ENCODE measurements around the gene DOCK8. TPM values are rescaled to one million over a fixed set of nuclear protein-coding genes. Genes with fewer than 3 reads are reported as not detected.

Gene DOCK8
- total RNA-seq, 1 experiment from 2014 or later = 1.4 TPM

DNA sequence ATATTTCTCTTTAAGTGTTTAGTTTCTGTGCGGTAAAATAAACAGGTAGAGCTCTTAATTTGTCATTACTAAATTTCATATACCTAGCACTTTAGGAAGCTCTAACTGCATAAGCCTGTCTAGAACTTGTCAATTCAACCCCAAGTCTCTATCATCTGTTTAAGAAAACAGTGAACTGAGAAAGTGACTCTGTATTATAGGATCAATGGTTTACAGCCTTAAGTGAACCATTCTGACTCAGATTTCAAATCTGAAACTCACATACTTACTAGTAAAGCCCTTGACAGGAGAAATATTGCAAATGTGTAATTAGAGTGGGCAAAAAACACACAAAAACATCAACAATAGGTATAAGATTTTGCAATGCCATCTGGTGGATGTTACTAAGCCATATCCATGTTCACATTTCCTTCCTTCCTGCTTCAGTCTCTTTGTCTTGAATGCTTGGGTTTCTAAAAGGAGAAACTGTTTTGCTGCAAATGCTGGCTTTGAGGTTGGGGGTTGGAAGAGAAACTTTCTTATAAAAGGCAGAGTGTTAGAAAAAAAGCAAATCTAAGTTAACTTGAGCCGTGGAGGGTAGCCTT is 101.8 kb downstream of the DOCK8 start:
- no peak overlapping the region for H3K9ac ChIP-seq (ENCODE audit: extremely low read depth, insufficient read length, low read length)
- WGBS (ENCODE audit: extremely low coverage, insufficient read length, low lambda C conversion rate) = no CpG with 5 or more reads among the region's 2 CpGs
- H3K4me2 ChIP-seq (ENCODE audit: insufficient read depth, insufficient read length, low read length) = no peak overlapping the region
- H2AFZ ChIP-seq (ENCODE audit: low read length) = no peak overlapping the region
- no peak overlapping the region for H2BK120ac ChIP-seq (ENCODE audit: low read depth, low read length, poor library complexity, severe bottlenecking)
- H4K5ac ChIP-seq (ENCODE audit: insufficient read length, low read depth, low read length) = no peak overlapping the region
- H3K27ac Mint-ChIP-seq = no peak overlapping the region
- H3K36me3 Mint-ChIP-seq (ENCODE audit: insufficient read depth in 1 of 3, low read depth in 3 of 3) = no peaks in the 10 kb centered on the region
- no peaks in the 10 kb centered on the region for H3K79me2 ChIP-seq (ENCODE audit: insufficient read depth, low read length)
- H3K4me1 Mint-ChIP-seq = peaks cover 15 to 18% of the 10 kb centered on the region in 2 experiments
- H3K27ac ChIP-seq (ENCODE audit: insufficient read length, low read depth, low read length) = no peak overlapping the region
- no peaks in the 10 kb centered on the region for H3K9me3 ChIP-seq (ENCODE audit: control insufficient read depth, low read depth, low read length)
- H3T11ph ChIP-seq (ENCODE audit: low read length) = no peak overlapping the region
- no peak overlapping the region for H3K4me3 Mint-ChIP-seq
- H4K8ac ChIP-seq (replicated peaks; ENCODE audit: insufficient read length, low read depth, low read length) = no peak overlapping the region
- no peak overlapping the region for H4K91ac ChIP-seq (ENCODE audit: insufficient read length, low read depth, low read length)
- no peaks in the 10 kb centered on the region for H3K27me3 Mint-ChIP-seq (ENCODE audit: low read depth)
- H2BK15ac ChIP-seq (ENCODE audit: low read depth, low read length) = no peak overlapping the region
- TF ChIP-seq, protein P1, sequence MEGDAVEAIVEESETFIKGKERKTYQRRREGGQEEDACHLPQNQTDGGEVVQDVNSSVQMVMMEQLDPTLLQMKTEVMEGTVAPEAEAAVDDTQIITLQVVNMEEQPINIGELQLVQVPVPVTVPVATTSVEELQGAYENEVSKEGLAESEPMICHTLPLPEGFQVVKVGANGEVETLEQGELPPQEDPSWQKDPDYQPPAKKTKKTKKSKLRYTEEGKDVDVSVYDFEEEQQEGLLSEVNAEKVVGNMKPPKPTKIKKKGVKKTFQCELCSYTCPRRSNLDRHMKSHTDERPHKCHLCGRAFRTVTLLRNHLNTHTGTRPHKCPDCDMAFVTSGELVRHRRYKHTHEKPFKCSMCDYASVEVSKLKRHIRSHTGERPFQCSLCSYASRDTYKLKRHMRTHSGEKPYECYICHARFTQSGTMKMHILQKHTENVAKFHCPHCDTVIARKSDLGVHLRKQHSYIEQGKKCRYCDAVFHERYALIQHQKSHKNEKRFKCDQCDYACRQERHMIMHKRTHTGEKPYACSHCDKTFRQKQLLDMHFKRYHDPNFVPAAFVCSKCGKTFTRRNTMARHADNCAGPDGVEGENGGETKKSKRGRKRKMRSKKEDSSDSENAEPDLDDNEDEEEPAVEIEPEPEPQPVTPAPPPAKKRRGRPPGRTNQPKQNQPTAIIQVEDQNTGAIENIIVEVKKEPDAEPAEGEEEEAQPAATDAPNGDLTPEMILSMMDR (conservative IDR thresholded peaks at IDR 0.05) = no peak
- no peak overlapping the region for H2BK5ac ChIP-seq (ENCODE audit: insufficient read length, low read length)
- H3K18ac ChIP-seq (ENCODE audit: insufficient read length, low read depth, low read length) = no peak overlapping the region
- H2AK5ac ChIP-seq (ENCODE audit: insufficient read length, low read length) = no peak overlapping the region
- H4K20me1 ChIP-seq (ENCODE audit: control insufficient read depth, insufficient read depth, insufficient read length) = no peaks in the 10 kb centered on the region
- H3K9me3 Mint-ChIP-seq = no peaks in the 10 kb centered on the region; a peak in 1 of 5 replicates
- H3K4ac ChIP-seq (ENCODE audit: low read depth, low read length) = no peak overlapping the region
- H3K27me3 ChIP-seq (ENCODE audit: insufficient read depth, low read length) = no peaks in the 10 kb centered on the region
- no peak overlapping the region for H3K23ac ChIP-seq (ENCODE audit: insufficient read length, low read depth, low read length)
- DNase-seq = no peak
- H3K56ac ChIP-seq (ENCODE audit: insufficient read length, low read depth, low read length) = no peak overlapping the region
- no peak overlapping the region for H2BK12ac ChIP-seq (ENCODE audit: insufficient read length, low read depth, low read length)
- no peaks in the 10 kb centered on the region for H3K79me1 ChIP-seq (ENCODE audit: insufficient read depth, low read depth, low read length, poor library complexity, severe bottlenecking)
- no peak overlapping the region for H3K14ac ChIP-seq (ENCODE audit: insufficient read depth, low read length)
- H3K4me1 ChIP-seq (ENCODE audit: insufficient read depth, low read length) = no peaks in the 10 kb centered on the region
- no peak overlapping the region for H2BK20ac ChIP-seq (ENCODE audit: low read depth, low read length, poor library complexity, severe bottlenecking)
- H3K23me2 ChIP-seq (ENCODE audit: insufficient read length, low read depth, low read length, poor library complexity, severe bottlenecking) = no peaks in the 10 kb centered on the region
